Skeletal muscle satellite cell (primary cell): ENCODE measurements around the gene ASS1. TPM values are rescaled to one million over a fixed set of nuclear protein-coding genes. Genes with fewer than 3 reads are reported as not detected.
"Not testable (repeated sequence)": the region's sequence is repeated elsewhere in the genome, so short reads cannot be mapped to it uniquely, and the experiment has no call there.

ENCODE experiments used
- H3K27me3 ChIP-seq: 2 replicates; pipeline ENCODE4 v1.7.0; 2013; ENCODE audit warnings: low read length; ENCODE audit not compliant: control insufficient read depth, insufficient read depth
- H3K36me3 ChIP-seq: 2 replicates; pipeline ENCODE4 v1.7.0; 2013; ENCODE audit warnings: mild to moderate bottlenecking, control low read depth, low read length; ENCODE audit not compliant: insufficient read depth
- H3K4me1 ChIP-seq: 2 replicates; pipeline ENCODE4 v1.7.0; 2013; ENCODE audit warnings: low read length; ENCODE audit not compliant: control insufficient read depth, insufficient read depth
- H3K4me2 ChIP-seq: 2 replicates; pipeline ENCODE4 v1.7.0; 2013; ENCODE audit warnings: mild to moderate bottlenecking, low read length
- H3K4me3 ChIP-seq: 2 replicates; pipeline ENCODE4 v1.7.0; 2013; ENCODE audit warnings: low read length
- H3K9ac ChIP-seq: 2 replicates; pipeline ENCODE4 v1.7.0; 2013; ENCODE audit warnings: mild to moderate bottlenecking, low read depth, low read length, moderate library complexity
- H3K9me3 ChIP-seq: replicated peaks from 2 replicates; pipeline ENCODE4 v1.7.0; 2013; ENCODE audit warnings: mild to moderate bottlenecking, control low read depth, low read length
- total RNA-seq: library from RNA; depleted of rRNA; stranded (reverse); fragments of >200 nt; gene quantifications from 2 replicates; pipeline ENCODE4 v1.2.3, GENCODE V29; 2012; rRNA removed

Gene ASS1
- 91.1 and 102 TPM in 2 replicates for total RNA-seq

GRCh38 chr9:130444565-130445221, at the start of gene ASS1:
TSS of gene ASS1 (plus strand) at chr9:130444961. CDS start at chr9:130452229, 7,268 bp downstream.
- H3K4me1 ChIP-seq, result peaks cover 36% of the 10 kb centered on the region
- H3K4me2 ChIP-seq, result peak within 1 kb of the TSS; percentile 96
- peak within 1 kb of the TSS; percentile 83 for H3K9ac ChIP-seq
- H3K27me3 ChIP-seq, result no peaks in the 10 kb centered on the region
- peaks cover 7% of the 10 kb centered on the region for H3K9me3 ChIP-seq
- H3K4me3 ChIP-seq, result peak within 1 kb of the TSS; percentile 79
- H3K36me3 ChIP-seq, result no peaks in the 10 kb centered on the region

- Histone ChIP-seq H3K36me3 (no peaks in the 10 kb centered on the region), H3K9me3 (no peaks in the 10 kb centered on the region), H3K4me1 (peaks cover 8% of the 10 kb centered on the region), H3K27me3 (peaks cover 15% of the 10 kb centered on the region), H3K9ac (no peak overlapping the region), H3K4me2 (no peak overlapping the region), H3K4me3 (no peak overlapping the region)
These were observed 48.8 kb upstream of the ASS1 start for GRCh38 chr9:130395810-130396435.

DNA sequence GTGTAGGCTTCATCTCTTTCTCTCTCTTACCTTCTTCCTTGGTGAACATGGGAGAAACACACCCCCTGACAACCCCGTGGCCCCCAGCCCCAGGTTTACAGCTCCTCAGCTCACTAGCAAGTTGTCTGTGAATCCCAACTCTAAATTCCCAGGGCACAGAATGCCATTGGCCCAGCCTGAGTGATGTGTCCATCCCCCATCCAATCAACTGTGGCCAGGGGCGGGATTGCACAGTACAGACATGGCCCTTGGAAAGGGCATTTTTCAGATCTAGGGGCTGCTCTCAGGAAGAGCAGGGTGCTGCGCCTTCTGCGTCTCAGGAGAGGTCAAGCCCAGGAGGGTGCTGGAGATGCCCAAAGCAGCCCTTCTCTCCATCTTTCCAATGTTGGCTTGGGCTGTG, 48.2 kb upstream of the ASS1 start:
- H3K4me2 ChIP-seq, result no peak overlapping the region
- H3K9me3 ChIP-seq, result no peaks in the 10 kb centered on the region
- no peaks in the 10 kb centered on the region for H3K36me3 ChIP-seq
- no peak overlapping the region for H3K4me3 ChIP-seq
- no peak overlapping the region for H3K9ac ChIP-seq
- H3K27me3 ChIP-seq, result peaks cover 15% of the 10 kb centered on the region
- peaks cover 8% of the 10 kb centered on the region for H3K4me1 ChIP-seq

DNA sequence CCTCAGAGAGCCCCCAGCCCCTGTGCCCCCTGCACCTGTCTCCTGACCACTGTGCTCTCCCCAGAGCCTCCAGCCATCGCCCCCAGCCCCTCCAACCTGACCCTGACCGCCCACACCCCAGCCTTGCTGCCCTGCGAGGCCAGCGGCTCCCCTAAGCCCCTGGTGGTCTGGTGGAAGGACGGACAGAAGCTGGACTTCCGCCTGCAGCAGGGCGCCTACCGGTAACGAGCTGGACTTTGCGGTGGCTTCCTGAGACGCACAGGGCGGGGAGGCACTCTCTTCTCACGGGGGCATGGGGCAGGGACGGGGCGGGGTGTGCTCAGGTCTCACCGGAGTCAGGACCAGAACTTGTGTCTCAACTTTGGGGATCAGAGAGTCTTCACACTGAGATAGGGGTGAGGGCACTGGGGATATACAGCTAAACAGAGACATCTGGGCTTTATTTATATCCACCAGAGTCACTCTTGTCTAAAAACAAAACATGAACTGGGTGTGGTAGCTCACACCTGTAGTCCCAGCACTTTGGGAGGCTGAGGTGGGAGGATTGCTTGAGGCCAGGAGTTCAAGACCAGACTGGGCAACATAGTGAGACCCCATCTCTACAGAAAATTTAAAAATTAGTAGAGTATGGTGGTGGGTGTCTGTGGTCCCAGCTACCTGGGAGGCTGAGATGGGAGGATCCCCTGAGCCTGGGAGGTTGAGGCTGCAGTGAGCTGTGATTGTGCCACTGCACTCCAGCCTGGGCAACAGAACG, 46.1 kb upstream of the ASS1 start:
- no peaks in the 10 kb centered on the region for H3K9me3 ChIP-seq
- peaks cover 25% of the 10 kb centered on the region for H3K27me3 ChIP-seq
- H3K4me3 ChIP-seq, result no peak overlapping the region
- H3K36me3 ChIP-seq, result no peaks in the 10 kb centered on the region
- no peak overlapping the region for H3K4me2 ChIP-seq
- no peak overlapping the region for H3K9ac ChIP-seq
- peaks cover under 1% of the 10 kb centered on the region for H3K4me1 ChIP-seq

GRCh38 chr9:130399768-130400167, 45.0 kb upstream of the ASS1 start:
- Histone ChIP-seq H3K4me2 (no peak overlapping the region), H3K4me1 (no peaks in the 10 kb centered on the region), H3K9ac (no peak overlapping the region), H3K36me3 (no peaks in the 10 kb centered on the region), H3K9me3 (no peaks in the 10 kb centered on the region), H3K27me3 (peaks cover 33% of the 10 kb centered on the region), H3K4me3 (no peak overlapping the region)

DNA sequence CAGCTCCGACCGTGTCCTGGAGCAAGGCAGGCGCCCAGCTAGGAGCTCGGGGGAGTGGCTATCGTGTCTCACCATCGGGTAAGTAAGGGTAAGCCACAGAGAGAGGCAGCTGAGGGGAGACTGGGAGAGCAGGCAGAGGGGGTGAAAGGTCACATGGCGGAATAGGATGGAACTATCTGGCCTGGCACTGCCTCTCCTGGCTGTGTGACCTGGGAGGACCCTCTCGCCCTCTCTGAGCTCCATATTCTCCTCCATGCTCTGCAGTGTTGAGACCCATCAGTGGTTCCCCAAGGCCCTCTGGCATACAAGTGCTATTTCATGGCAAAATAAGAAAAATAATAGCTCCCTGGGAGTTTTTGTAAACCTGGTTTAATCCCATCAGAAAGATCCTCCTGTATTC, 43.9 kb upstream of the ASS1 start:
- H3K4me2 ChIP-seq, result no peak overlapping the region
- no peaks in the 10 kb centered on the region for H3K36me3 ChIP-seq
- H3K4me3 ChIP-seq, result no peak overlapping the region
- no peaks in the 10 kb centered on the region for H3K4me1 ChIP-seq
- no peaks in the 10 kb centered on the region for H3K9me3 ChIP-seq
- no peak overlapping the region for H3K9ac ChIP-seq
- peaks cover 33% of the 10 kb centered on the region for H3K27me3 ChIP-seq

GRCh38 chr9:130401742-130402141, 43.0 kb upstream of the ASS1 start:
- not testable (repeated sequence) for H3K36me3 ChIP-seq, H3K4me2 ChIP-seq, H3K4me3 ChIP-seq, H3K9me3 ChIP-seq, H3K4me1 ChIP-seq, H3K9ac ChIP-seq
- peaks cover 33% of the 10 kb centered on the region for H3K27me3 ChIP-seq

GRCh38 chr9:130402243-130402642, 42.5 kb upstream of the ASS1 start:
- Histone ChIP-seq H3K4me2 (no peak overlapping the region), H3K36me3 (no peaks in the 10 kb centered on the region), H3K4me3 (no peak overlapping the region), H3K4me1 (no peaks in the 10 kb centered on the region), H3K27me3 (peaks cover 33% of the 10 kb centered on the region), H3K9ac (no peak overlapping the region), H3K9me3 (no peaks in the 10 kb centered on the region)

GRCh38 chr9:130402645-130403440, 41.9 kb upstream of the ASS1 start:
- no peaks in the 10 kb centered on the region for H3K36me3 ChIP-seq
- no peaks in the 10 kb centered on the region for H3K9me3 ChIP-seq
- no peaks in the 10 kb centered on the region for H3K4me1 ChIP-seq
- H3K9ac ChIP-seq, result no peak overlapping the region
- H3K4me3 ChIP-seq, result no peak overlapping the region
- peaks cover 31% of the 10 kb centered on the region for H3K27me3 ChIP-seq
- H3K4me2 ChIP-seq, result no peak overlapping the region

- H3K4me1 ChIP-seq, result peaks cover 1% of the 10 kb centered on the region
- no peak overlapping the region for H3K9ac ChIP-seq
- no peaks in the 10 kb centered on the region for H3K36me3 ChIP-seq
- H3K9me3 ChIP-seq, result no peaks in the 10 kb centered on the region
- peaks cover 31% of the 10 kb centered on the region for H3K27me3 ChIP-seq
- H3K4me2 ChIP-seq, result no peak overlapping the region
- H3K4me3 ChIP-seq, result no peak overlapping the region
These were observed 39.0 kb upstream of the ASS1 start for GRCh38 chr9:130405657-130406257.
